Gastrocnemius medialis (tissue), 4 donors: ENCODE results near the gene TRAPPC11. TPM values are rescaled to one million over a fixed set of nuclear protein-coding genes. Genes with fewer than 3 reads are reported as not detected.
"Not testable (repeated sequence)": the region's sequence is repeated elsewhere in the genome, so short reads cannot be mapped to it uniquely, and the experiment has no call there.

Experiments used
- ATAC-seq, 2 donors: fragments of 150-250 bp; one replicate each; pipeline ENCODE4 v1.9.1; 2016
- DNase-seq, 2 donors: peaks; one replicate each; pipeline ENCODE4 v3.0.0-alpha.2; 2019
- H3K27ac ChIP-seq, 4 donors: fragments of 200-600 bp; sonication (generic); 1 replicate in 1 of 4; 2 replicates in 3 of 4; pipeline ENCODE4 v1.5.1; 2016 to 2018; ENCODE audit warnings: mild to moderate bottlenecking in 2 of 4, moderate library complexity in 1 of 4
- H3K27me3 ChIP-seq, 3 donors: fragments of 200-600 bp; sonication (generic) in 2 of 3; 1 replicate in 1 of 3; 2 replicates in 2 of 3; pipeline versions ENCODE4 v1.5.1 to v1.6.0; 2016 to 2019; ENCODE audit warnings: mild to moderate bottlenecking in 1 of 3, moderate library complexity in 1 of 3
- H3K36me3 ChIP-seq, 2 donors: fragments of 200-600 bp; sonication (generic) in 1 of 2; one replicate each; pipeline ENCODE4 v1.5.1; 2017 to 2018
- H3K4me1 ChIP-seq, 2 donors: fragments of 200-600 bp; sonication (generic) in 1 of 2; one replicate each; pipeline ENCODE4 v1.5.1; 2016 to 2017; ENCODE audit warnings: mild to moderate bottlenecking in 2 of 2
- H3K4me3 ChIP-seq, 4 donors: fragments of 200-600 bp; sonication (generic) in 3 of 4; 1 replicate in 1 of 4; 2 replicates in 3 of 4; pipeline ENCODE4 v1.5.1; 2016 to 2019; ENCODE audit warnings: mild to moderate bottlenecking in 2 of 4
- H3K9me3 ChIP-seq, 3 donors: fragments of 200-600 bp; sonication (generic) in 2 of 3; 1 replicate in 1 of 3; 2 replicates in 2 of 3; pipeline ENCODE4 v1.5.1; 2016 to 2019
- CTCF ChIP-seq, 5 experiments: fragments of 450-650 bp in 3 of 5; fragments of 200-600 bp in 2 of 5; sonication (generic) in 2 of 5; IDR thresholded peaks in 4 of 5; conservative IDR thresholded peaks in 1 of 5; 1 replicate in 4 of 5; 2 replicates in 1 of 5; pipeline ENCODE4 v1.5.1; 2016 to 2019; ENCODE audit warnings: antibody characterized with exemption in 5 of 5, mild to moderate bottlenecking in 3 of 5, moderate library complexity in 3 of 5
- POLR2A ChIP-seq, 2 donors: fragments of 450-650 bp; IDR thresholded peaks; one replicate each; pipeline ENCODE4 v1.6.1; 2017; ENCODE audit warnings: antibody characterized with exemption in 2 of 2, mild to moderate bottlenecking in 2 of 2, moderate library complexity in 2 of 2
- in situ Hi-C, 4 donors: fragments of 200-750 bp; cut with MboI; loops; one replicate each; pipeline versions ENCODE4 v1.15.0 to v1.8.0; 2017; ENCODE audit warnings: low sequenced_read_pairs in 4 of 4
- intact Hi-C: fragments of 100-400 bp; cut with DNase I; formaldehyde crosslinking; loops from one replicate; pipeline ENCODE4 v1.15.1; 2023; ENCODE audit warnings: low total_unique reads
- total RNA-seq, 4 donors: library from RNA; depleted of rRNA; stranded (reverse); fragments of >200 nt; gene quantifications; one replicate each; pipeline versions ENCODE4 v1.1.0 to v1.2.3, GENCODE V29; 2016

The TRAPPC11 gene
- total RNA-seq, 4 donors from 2014 or later, result 19.3 to 31.7 (median 20.8) TPM

- no peak for TF ChIP-seq CTCF (IDR thresholded peaks at IDR 0.05 in 4 of 5, conservative IDR thresholded peaks at IDR 0.05 in 1 of 5)
- TF ChIP-seq POLR2A (IDR thresholded peaks at IDR 0.05), result no peak
- intact Hi-C loops, result no loop called here
- DNase-seq (no peak), ATAC-seq (peak; percentile 50 to 65)
- in situ Hi-C loops, result no loop called here
- Histone ChIP-seq H3K27ac (peak overlapping the region in 1 of 4 donors; percentile 59), H3K4me3 (peak overlapping the region; percentile 58 to 90 (median 59)), H3K9me3 (no peaks in the 10 kb centered on the region), H3K36me3 (no peaks in the 10 kb centered on the region), H3K27me3 (peaks cover 0 to 5% (median 5%) of the 10 kb centered on the region in 3 donors), H3K4me1 (no peaks in the 10 kb centered on the region)
Observed at GRCh38 chr4:183722731-183723560, 63.9 kb downstream of the TRAPPC11 start.

- intact Hi-C loops (no loop called here), in situ Hi-C loops (no loop called here)
- no peaks in the 10 kb centered on the region for H3K9me3 ChIP-seq
- H3K27me3 ChIP-seq, result peaks cover 0 to 5% (median 5%) of the 10 kb centered on the region in 3 donors
- TF ChIP-seq POLR2A (IDR thresholded peaks at IDR 0.05) (no peak), CTCF (IDR thresholded peaks at IDR 0.05 in 4 of 5, conservative IDR thresholded peaks at IDR 0.05 in 1 of 5) (no peak)
- H3K4me1 ChIP-seq, result no peaks in the 10 kb centered on the region
- H3K36me3 ChIP-seq, result no peaks in the 10 kb centered on the region
- H3K27ac ChIP-seq, result no peak overlapping the region
- no peak for DNase-seq
- no peak for ATAC-seq
- H3K4me3 ChIP-seq, result peak overlapping the region in 1 of 4 donors; percentile 90
Observed at GRCh38 chr4:183723561-183724228, 64.6 kb downstream of the TRAPPC11 start.

- H3K9me3 ChIP-seq, H3K36me3 ChIP-seq, H3K4me1 ChIP-seq, H3K4me3 ChIP-seq, H3K27ac ChIP-seq, in situ Hi-C loops, H3K27me3 ChIP-seq, ATAC-seq, DNase-seq: not testable (repeated sequence)
- intact Hi-C loops, result loop anchor here (5.0 kb wide), 1 partner anchor 72 kb away; no protein-coding TSS in a partner anchor
Observed at GRCh38 chr4:183725585-183725984, 66.5 kb downstream of the TRAPPC11 start.

- DNase-seq, result no peak
- in situ Hi-C loops (no loop called here), intact Hi-C loops (loop anchor here (5.0 kb wide), 1 partner anchor 70 kb away; no protein-coding TSS in a partner anchor)
- Histone ChIP-seq H3K36me3 (no peaks in the 10 kb centered on the region), H3K4me1 (no peaks in the 10 kb centered on the region), H3K27ac (no peak overlapping the region), H3K9me3 (no peaks in the 10 kb centered on the region), H3K4me3 (no peak overlapping the region), H3K27me3 (peaks cover 0 to 5% (median 0%) of the 10 kb centered on the region in 3 donors)
- TF ChIP-seq POLR2A (IDR thresholded peaks at IDR 0.05), result no peak
- no peak for TF ChIP-seq CTCF (IDR thresholded peaks at IDR 0.05 in 4 of 5, conservative IDR thresholded peaks at IDR 0.05 in 1 of 5)
- ATAC-seq, result no peak
Observed at GRCh38 chr4:183727482-183727881, 68.4 kb downstream of the TRAPPC11 start.
